GM19463 (cell line): ENCODE measurements around the gene B3GNT3.
A peak's percentile ranks its signal among the peaks of the same experiment; 100 is the strongest.

Experiments
- ATAC-seq: cut with Tn5 transposase; IDR thresholded peaks from one replicate; pipeline ENCODE4 v1.9.1; 2021; ENCODE audit warnings: mild to moderate bottlenecking, moderate library complexity; ENCODE audit not compliant: unreplicated experiment

Gene B3GNT3

GRCh38 chr19:17794731-17795494 lies at the start of gene B3GNT3:
TSS of gene B3GNT3 (plus strand) at chr19:17795138. CDS start at chr19:17807808, 12,670 bp downstream.
- no peak for ATAC-seq

- ATAC-seq: peak; percentile 82
Measured at GRCh38 chr19:17747205-17748098, 47.5 kb upstream of the B3GNT3 start.

- no peak for ATAC-seq
Measured at GRCh38 chr19:17748884-17749638, 45.9 kb upstream of the B3GNT3 start.

GRCh38 chr19:17749912-17750317 lies 45.0 kb upstream of the B3GNT3 start:
- ATAC-seq: no peak

GRCh38 chr19:17751103-17751911 lies 43.6 kb upstream of the B3GNT3 start, which contains the start of gene FCHO1:
TSS of gene FCHO1 (plus strand) at chr19:17751477. CDS start at chr19:17755165, 3,688 bp downstream.
- no peak for ATAC-seq

GRCh38 chr19:17751912-17752273 lies 43.0 kb upstream of the B3GNT3 start:
- ATAC-seq: no peak

- no peak for ATAC-seq
Measured at GRCh38 chr19:17752865-17753639, 41.9 kb upstream of the B3GNT3 start.

GRCh38 chr19:17753976-17754375 lies 41.0 kb upstream of the B3GNT3 start:
- ATAC-seq: no peak

GRCh38 chr19:17754634-17755442 lies 40.1 kb upstream of the B3GNT3 start:
- peak; percentile 53 for ATAC-seq

GRCh38 chr19:17755443-17755890 lies 39.5 kb upstream of the B3GNT3 start:
- no peak for ATAC-seq

GRCh38 chr19:17755977-17756670 lies 38.8 kb upstream of the B3GNT3 start:
- ATAC-seq: no peak

- no peak for ATAC-seq
Measured at GRCh38 chr19:17757125-17757524, 37.8 kb upstream of the B3GNT3 start.

GRCh38 chr19:17758515-17758914 lies 36.4 kb upstream of the B3GNT3 start:
- ATAC-seq: no peak

- no peak for ATAC-seq
Measured at GRCh38 chr19:17761148-17761547, 33.8 kb upstream of the B3GNT3 start.

- ATAC-seq: no peak
Measured at GRCh38 chr19:17762505-17763229, 32.3 kb upstream of the B3GNT3 start.

- no peak for ATAC-seq
Measured at GRCh38 chr19:17764348-17764747, 30.6 kb upstream of the B3GNT3 start.

GRCh38 chr19:17765069-17765618 lies 29.8 kb upstream of the B3GNT3 start:
- no peak for ATAC-seq
